B cell (primary cell): Measurements from ENCODE around the gene IRF9. TPM values are rescaled to one million over a fixed set of nuclear protein-coding genes. Genes with fewer than 3 reads are reported as not detected.

ENCODE experiments used
- ATAC-seq: fragments of 200-7000 bp; cut with Tn5 transposase; one replicate; pipeline ENCODE4 v1.10.0; 2021; ENCODE audit warnings: low read depth, mild to moderate bottlenecking, moderate number of reproducible peaks, moderate library complexity
- CTCF ChIA-PET: fragments of 350-600 bp; sonication (Branson Sonifier 250); formaldehyde crosslinking; loops from one replicate; lab custom pipeline; 2021; ENCODE audit warnings: antibody characterized with exemption, inconsistent platforms; lab: Charles Lee
- POLR2A ChIA-PET: fragments of 350-600 bp; sonication (Branson Sonifier 250); formaldehyde crosslinking; loops from one replicate; lab custom pipeline; 2021; ENCODE audit warnings: antibody characterized with exemption; lab: Charles Lee
- DNase-seq: peaks from one replicate; pipeline ENCODE4 v3.0.0; 2013
- H2AFZ ChIP-seq: 2 replicates; pipeline ENCODE4 v1.6.1; 2012; ENCODE audit warnings: mild to moderate bottlenecking, low read depth, low read length; ENCODE audit not compliant: insufficient read depth, poor library complexity, severe bottlenecking
- H3K27ac ChIP-seq, 2 donors: 1 replicate in 1 of 2; 2 replicates in 1 of 2; pipeline ENCODE4 v1.5.1; 2012 to 2013; ENCODE audit warnings: low read length in 2 of 2, mild to moderate bottlenecking in 2 of 2, moderate library complexity in 1 of 2
- H3K27me3 ChIP-seq, 4 experiments: fragments of 200-600 bp in 1 of 4; sonication (generic) in 1 of 4; replicated peaks in 1 of 4; 1 replicate in 2 of 4; 2 replicates in 2 of 4; pipeline versions ENCODE4 v1.6.1 to v1.7.0; 2013 to 2016; ENCODE audit warnings: low read length in 3 of 4, mild to moderate bottlenecking in 2 of 4, mixed read lengths in 1 of 4, moderate library complexity in 1 of 4; ENCODE audit not compliant: insufficient read depth in 4 of 4, control insufficient read depth in 3 of 4; ENCODE audit errors: control extremely low read depth in 1 of 4
- H3K36me3 ChIP-seq, 2 experiments: replicated peaks in 1 of 2; 1 replicate in 1 of 2; 2 replicates in 1 of 2; pipeline versions ENCODE4 v1.6.1 to v1.7.1; 2013; ENCODE audit warnings: low read length in 1 of 2; ENCODE audit not compliant: insufficient read depth in 2 of 2, control insufficient read depth in 1 of 2; ENCODE audit errors: control extremely low read depth in 1 of 2, extremely low read depth in 1 of 2
- H3K4me1 ChIP-seq, 2 donors: fragments of 200-600 bp in 1 of 2; sonication (generic) in 1 of 2; 1 replicate in 1 of 2; 2 replicates in 1 of 2; pipeline versions ENCODE4 v1.5.1 to v1.6.1; 2013 to 2017; ENCODE audit warnings: low read length in 2 of 2; ENCODE audit not compliant: control insufficient read depth in 2 of 2, insufficient read depth in 2 of 2
- H3K4me2 ChIP-seq: replicated peaks from 2 replicates; pipeline ENCODE3; 2012; ENCODE audit warnings: mild to moderate bottlenecking, low read depth, low read length; ENCODE audit not compliant: poor library complexity, severe bottlenecking
- H3K4me3 ChIP-seq, 5 experiments: fragments of 200-600 bp in 1 of 5; sonication (generic) in 1 of 5; 1 replicate in 3 of 5; 2 replicates in 2 of 5; pipeline versions ENCODE4 v1.5.1 to v1.7.0; 2011 to 2016; ENCODE audit warnings: low read length in 4 of 5, mild to moderate bottlenecking in 4 of 5, low read depth in 2 of 5, control low read depth in 1 of 5, moderate library complexity in 1 of 5; ENCODE audit not compliant: insufficient read depth in 1 of 5; ENCODE audit errors: control extremely low read depth in 1 of 5, extremely low read depth in 1 of 5
- H3K79me2 ChIP-seq: fragments of 200-600 bp; sonication (generic); one replicate; pipeline ENCODE4 v1.6.0; 2016; ENCODE audit warnings: low read length; ENCODE audit not compliant: control insufficient read depth, insufficient read depth
- H3K9ac ChIP-seq: fragments of 200-600 bp; sonication (generic); 2 replicates; pipeline ENCODE4 v1.6.1; 2017; ENCODE audit warnings: mild to moderate bottlenecking, low read length, moderate library complexity
- H3K9me3 ChIP-seq, 3 donors: one replicate each; pipeline versions ENCODE4 v1.6.1 to v1.7.1; 2013; ENCODE audit warnings: low read length in 2 of 3; ENCODE audit not compliant: control insufficient read depth in 2 of 3, insufficient read depth in 1 of 3; ENCODE audit errors: control extremely low read depth in 1 of 3
- H4K20me1 ChIP-seq: 2 replicates; pipeline ENCODE4 v1.6.0; 2012; ENCODE audit warnings: mild to moderate bottlenecking, low read length; ENCODE audit not compliant: insufficient read depth, control insufficient read depth, poor library complexity, severe bottlenecking
- H3K27ac Mint-ChIP-seq: one replicate; pipeline ENCODE4 v1.8.0; 2021; ENCODE audit warnings: mixed read lengths
- H3K27me3 Mint-ChIP-seq: one replicate; pipeline ENCODE4 v1.8.0; 2021; ENCODE audit warnings: mixed read lengths
- H3K4me1 Mint-ChIP-seq: one replicate; pipeline ENCODE4 v1.8.0; 2021; ENCODE audit warnings: mixed read lengths
- H3K4me3 Mint-ChIP-seq: one replicate; pipeline ENCODE4 v1.8.0; 2021; ENCODE audit warnings: mixed read lengths
- H3K9me3 Mint-ChIP-seq: one replicate; pipeline ENCODE4 v1.8.0; 2022; ENCODE audit warnings: mixed read lengths; ENCODE audit not compliant: insufficient read depth
- CTCF ChIP-seq: fragments of 200-600 bp; IDR thresholded peaks from one replicate; pipeline ENCODE4 v1.8.0; 2022; ENCODE audit warnings: antibody characterized with exemption, mild to moderate bottlenecking
- EZH2 ChIP-seq: IDR thresholded peaks from 2 replicates; pipeline ENCODE4 v1.6.1; 2012; ENCODE audit warnings: borderline replicate concordance, low read depth, mild to moderate bottlenecking, moderate library complexity, low read length; ENCODE audit not compliant: insufficient read depth, poor library complexity, severe bottlenecking
- WGBS: methylation state at CpG from one replicate; pipeline ENCODE4 v1.1.5; 2013; ENCODE audit warnings: missing lambda C conversion rate; ENCODE audit not compliant: insufficient coverage; 5-methylcytosine and 5-hydroxymethylcytosine counted together
- intact Hi-C: fragments of 100-400 bp; cut with micrococcal nuclease; formaldehyde crosslinking; loops from one replicate; pipeline ENCODE4 v1.10.0; 2022
- polyA plus RNA-seq: library from polyadenylated mRNA; depleted of rRNA; stranded (reverse); fragments of >200 nt; gene quantifications from 2 replicates; pipeline ENCODE4 v1.2.3, GENCODE V29; 2012
- total RNA-seq, 2 donors: library from RNA; stranded (reverse); fragments of 120-200 nt in 1 of 2; gene quantifications; 1 replicate in 1 of 2; 2 replicates in 1 of 2; pipeline versions ENCODE4 v1.2.3 to v1.2.4, GENCODE V29; 2013 to 2022

Gene IRF9
- total and polyA plus RNA-seq, 2 donors (not counting 1 experiment from before 2014, with no cell fraction given) = 191 to 269 TPM

GRCh38 chr14:24145219-24145618 is 15.8 kb upstream of the IRF9 start:
- H3K4me3 ChIP-seq = peak overlapping the region in 1 of 5 experiments; percentile 92

More at GRCh38 chr14:24145219-24145618, 15.8 kb upstream of the IRF9 start:
- Mint-ChIP-seq H3K9me3 (no peaks in the 10 kb centered on the region), H3K27ac (peak overlapping the region; percentile 95), H3K27me3 (no peaks in the 10 kb centered on the region), H3K4me1 (peaks cover 62% of the 10 kb centered on the region), H3K4me3 (peak overlapping the region; percentile 95)
- Histone ChIP-seq H3K27ac (peak overlapping the region in 1 of 2 donors; percentile 90), H3K9me3 (no peaks in the 10 kb centered on the region), H3K36me3 (peaks cover 0 to 39% of the 10 kb centered on the region in 2 experiments), H3K9ac (peak overlapping the region; percentile 83), H3K79me2 (peaks cover 74% of the 10 kb centered on the region), H4K20me1 (peaks cover 35% of the 10 kb centered on the region), H3K4me2 (peak overlapping the region; percentile 90), H3K4me1 (peaks cover 30 to 48% of the 10 kb centered on the region in 2 donors), H2AFZ (no peak overlapping the region), H3K27me3 (no peaks in the 10 kb centered on the region)
- WGBS = 80% methylated on average over 1 of the region's 2 CpGs
- no peak for TF ChIP-seq EZH2
- no peak for TF ChIP-seq CTCF
- DNase-seq (no peak), ATAC-seq (no peak)
- POLR2A ChIA-PET = interaction anchor here (2.2 to 4.1 kb wide), 2 partner anchors 9 to 15 kb away, joined by 17 to 43 read pairs; partner anchors contain the start of genes IRF9 and PSME1
- CTCF ChIA-PET = interaction anchor here (1.1 to 6.2 kb wide), 7 partner anchors 10 to 39 kb away, joined by 3 to 62 read pairs (median 7); partner anchors contain the start of genes DCAF11, IRF9 and NRL
- intact Hi-C loops = loop anchor here (5.0 to 10.0 kb wide), 3 partner anchors 130 to 1050 kb away; partner anchors contain the start of genes ACIN1, C14orf119, PPP1R3E and RABGGTA
